Endodermal cell (in vitro differentiated cells): ENCODE measurements around the gene SLC22A16. TPM values are rescaled to one million over a fixed set of nuclear protein-coding genes. Genes with fewer than 3 reads are reported as not detected.

ENCODE experiments used
- DNase-seq: peaks from one replicate; pipeline ENCODE4 v3.0.0-alpha.2; 2017
- H3K27ac ChIP-seq: 2 replicates; pipeline ENCODE4 v1.5.1; 2013; ENCODE audit warnings: mild to moderate bottlenecking, low read depth, low read length, moderate library complexity
- H3K27me3 ChIP-seq: 2 replicates; pipeline ENCODE4 v1.6.1; 2013; ENCODE audit warnings: mild to moderate bottlenecking, low read length, moderate library complexity; ENCODE audit not compliant: insufficient read depth, control insufficient read depth, poor library complexity, severe bottlenecking
- H3K36me3 ChIP-seq: 2 replicates; pipeline ENCODE4 v1.7.0; 2013; ENCODE audit warnings: mild to moderate bottlenecking, low read length, moderate library complexity; ENCODE audit not compliant: control insufficient read depth, insufficient read depth
- H3K4me1 ChIP-seq: one replicate; pipeline ENCODE4 v1.7.0; 2013; ENCODE audit warnings: low read length; ENCODE audit not compliant: control insufficient read depth, insufficient read depth
- H3K4me3 ChIP-seq: 2 replicates; pipeline ENCODE4 v1.5.1; 2013; ENCODE audit warnings: mild to moderate bottlenecking, low read length, moderate library complexity
- H3K9ac ChIP-seq: 2 replicates; pipeline ENCODE4 v1.6.1; 2013; ENCODE audit warnings: mild to moderate bottlenecking, low read length, moderate library complexity; ENCODE audit not compliant: poor library complexity, severe bottlenecking; ENCODE audit errors: extremely low read depth
- H3K9me3 ChIP-seq: 2 replicates; pipeline ENCODE4 v1.6.1; 2013; ENCODE audit warnings: mild to moderate bottlenecking, low read length, moderate library complexity; ENCODE audit not compliant: control insufficient read depth
- H3K27ac Mint-ChIP-seq: 2 replicates; pipeline ENCODE4 v1.8.0; 2020; ENCODE audit warnings: mixed read lengths
- H3K27me3 Mint-ChIP-seq: 2 replicates; pipeline ENCODE4 v1.8.0; 2021; ENCODE audit warnings: mild to moderate bottlenecking, mixed read lengths; ENCODE audit not compliant: insufficient read depth
- H3K36me3 Mint-ChIP-seq: 2 replicates; pipeline ENCODE4 v1.8.0; 2020; ENCODE audit warnings: low read depth, mixed read lengths
- H3K4me1 Mint-ChIP-seq: 2 replicates; pipeline ENCODE4 v1.8.0; 2020; ENCODE audit warnings: mixed read lengths
- H3K4me3 Mint-ChIP-seq: 2 replicates; pipeline ENCODE4 v1.8.0; 2020; ENCODE audit warnings: mild to moderate bottlenecking, moderate library complexity, mixed read lengths
- H3K9me3 Mint-ChIP-seq: 2 replicates; pipeline ENCODE4 v1.8.0; 2020; ENCODE audit warnings: mild to moderate bottlenecking, mixed read lengths
- CTCF ChIP-seq: fragments of 200-600 bp; sonication (generic); conservative IDR thresholded peaks from 2 replicates; pipeline ENCODE4 v1.5.0; 2021; ENCODE audit warnings: antibody characterized with exemption, mild to moderate bottlenecking
- WGBS, 2 experiments: methylation state at CpG; one replicate each; pipeline versions ENCODE4 v1.1.5 to v1.1.7; 2013; ENCODE audit warnings: missing lambda C conversion rate in 2 of 2, mixed read lengths in 1 of 2; ENCODE audit not compliant: insufficient coverage in 1 of 2, insufficient read length in 1 of 2; 5-methylcytosine and 5-hydroxymethylcytosine counted together
- total RNA-seq, 2 donors: library from RNA; stranded (reverse); fragmentation: NEBNext Ultra II Directional in 1 of 2; extraction: Animal tissue kit (Norgen Biotek cat#: 25700) in 1 of 2; gene quantifications; 2 replicates in 1 of 2; 3 replicates in 1 of 2; pipeline ENCODE4 v1.2.1, GENCODE V29; 2021

SLC22A16 gene
- total RNA-seq, 2 donors from 2014 or later = not detected

GRCh38 chr6:110389689-110390382 lies 86.6 kb downstream of the SLC22A16 start:
- Histone ChIP-seq H3K27me3 (no peaks in the 10 kb centered on the region), H3K9ac (no peak overlapping the region), H3K4me1 (peaks cover 13% of the 10 kb centered on the region), H3K9me3 (no peaks in the 10 kb centered on the region), H3K27ac (no peak overlapping the region), H3K36me3 (no peaks in the 10 kb centered on the region), H3K4me3 (no peak overlapping the region)
- DNase-seq = no peak
- Mint-ChIP-seq H3K36me3 (no peaks in the 10 kb centered on the region), H3K4me3 (no peak overlapping the region), H3K27ac (no peak overlapping the region), H3K4me1 (peaks cover 16% of the 10 kb centered on the region), H3K9me3 (no peaks in the 10 kb centered on the region), H3K27me3 (no peaks in the 10 kb centered on the region)
- WGBS, 2 experiments = 80 to 91% methylated on average over 1 to 4 of the region's 4 CpGs
- no peak for TF ChIP-seq CTCF

DNA sequence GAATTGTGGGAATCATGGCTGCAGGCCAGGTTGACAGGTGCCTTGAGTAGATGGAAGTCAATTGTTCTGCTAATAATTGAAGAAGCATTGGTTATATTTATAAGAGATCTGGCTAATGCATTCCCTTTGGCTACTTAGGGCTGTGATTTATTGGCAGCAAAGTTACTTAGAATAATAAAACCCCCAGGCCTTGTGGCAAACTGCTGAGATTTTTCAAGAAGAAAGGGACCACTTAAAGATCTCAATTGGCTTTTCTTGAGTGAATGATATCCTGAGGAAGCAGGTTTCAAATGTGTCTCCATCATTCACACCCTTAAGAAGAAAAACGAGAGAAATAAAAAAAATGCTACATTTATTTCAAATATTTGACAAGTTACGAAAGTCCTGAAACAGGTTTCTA lies 88.4 kb downstream of the SLC22A16 start:
- TF ChIP-seq CTCF = no peak
- Mint-ChIP-seq H3K4me1 (peaks cover 16% of the 10 kb centered on the region), H3K27me3 (no peaks in the 10 kb centered on the region), H3K9me3 (no peaks in the 10 kb centered on the region), H3K36me3 (no peaks in the 10 kb centered on the region), H3K27ac (no peak overlapping the region), H3K4me3 (no peak overlapping the region)
- Histone ChIP-seq H3K9ac (no peak overlapping the region), H3K9me3 (no peaks in the 10 kb centered on the region), H3K4me3 (no peak overlapping the region), H3K36me3 (no peaks in the 10 kb centered on the region), H3K27me3 (no peaks in the 10 kb centered on the region), H3K4me1 (peaks cover 13% of the 10 kb centered on the region), H3K27ac (no peak overlapping the region)
- no peak for DNase-seq
- WGBS, 2 experiments = 93 to 100% methylated on average over 1 to 2 of the region's 2 CpGs

DNA sequence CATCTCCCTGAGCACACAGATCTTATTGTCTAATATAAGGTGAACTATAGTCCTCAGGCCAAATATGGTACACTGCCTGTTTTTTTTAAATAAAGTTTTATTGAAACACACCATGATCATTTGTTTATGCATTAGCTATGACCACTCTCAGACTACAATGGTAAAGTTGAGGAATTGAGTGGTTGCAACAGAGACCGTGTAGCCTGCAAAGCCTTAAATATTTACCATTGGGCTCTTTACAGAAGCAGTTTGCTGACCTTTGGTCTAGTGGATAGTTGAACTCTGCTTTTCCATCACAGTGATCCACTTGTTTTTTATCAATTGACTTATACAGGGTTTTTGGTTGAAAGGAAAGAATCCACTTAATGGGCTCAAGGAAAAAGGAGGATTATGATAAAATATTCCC lies 91.0 kb downstream of the SLC22A16 start:
- H3K4me1 ChIP-seq = peaks cover 13% of the 10 kb centered on the region
- no peaks in the 10 kb centered on the region for H3K36me3 ChIP-seq
- no peak for DNase-seq
- no peak for TF ChIP-seq CTCF
- H3K9ac ChIP-seq = no peak overlapping the region
- no peak overlapping the region for H3K27ac ChIP-seq
- Mint-ChIP-seq H3K27ac (no peak overlapping the region), H3K4me1 (peaks cover 16% of the 10 kb centered on the region), H3K9me3 (peaks cover 5% of the 10 kb centered on the region), H3K27me3 (peaks cover 7% of the 10 kb centered on the region), H3K36me3 (no peaks in the 10 kb centered on the region), H3K4me3 (no peak overlapping the region)
- H3K9me3 ChIP-seq = no peaks in the 10 kb centered on the region
- H3K4me3 ChIP-seq = no peak overlapping the region
- H3K27me3 ChIP-seq = no peaks in the 10 kb centered on the region
- 89 to 95% methylated on average over 1 of the region's 1 CpG for WGBS, 2 experiments
